ENCODE data around the gene SCN1A. TPM values are rescaled to one million over a fixed set of nuclear protein-coding genes. Genes with fewer than 3 reads are reported as not detected.

SCN1A gene
- total RNA-seq, 1 experiment from 2014 or later: 1.6 TPM

DNA sequence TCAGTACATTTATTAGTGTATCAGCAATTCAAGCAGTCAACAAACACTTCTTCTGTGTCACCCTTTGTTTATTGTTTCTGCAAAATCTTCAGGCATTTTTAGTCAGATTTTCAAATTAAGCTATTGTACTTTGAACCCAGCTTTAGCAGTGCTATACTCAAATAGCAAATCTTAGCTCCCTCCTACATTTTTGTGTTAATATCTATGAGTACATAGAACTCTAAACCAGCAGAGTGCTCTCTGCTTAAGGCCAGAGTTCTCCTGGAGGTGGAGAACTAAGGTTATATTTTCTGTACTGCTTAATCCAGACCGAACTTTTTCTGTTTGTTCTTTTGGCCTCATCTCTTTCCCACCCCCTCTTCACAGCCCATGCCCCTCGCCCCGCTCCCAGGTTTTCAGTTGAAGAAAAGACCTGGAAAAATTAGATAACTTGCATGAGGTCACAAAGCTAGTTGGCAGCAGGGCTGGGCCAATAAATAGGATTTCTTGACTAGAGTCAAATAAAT is 29.2 kb upstream of the SCN1A start:
- ATAC-seq: no peak
- POLR2A ChIA-PET: no interaction called here
- H3K27ac Mint-ChIP-seq: no peak overlapping the region
- TF ChIP-seq, protein P1, sequence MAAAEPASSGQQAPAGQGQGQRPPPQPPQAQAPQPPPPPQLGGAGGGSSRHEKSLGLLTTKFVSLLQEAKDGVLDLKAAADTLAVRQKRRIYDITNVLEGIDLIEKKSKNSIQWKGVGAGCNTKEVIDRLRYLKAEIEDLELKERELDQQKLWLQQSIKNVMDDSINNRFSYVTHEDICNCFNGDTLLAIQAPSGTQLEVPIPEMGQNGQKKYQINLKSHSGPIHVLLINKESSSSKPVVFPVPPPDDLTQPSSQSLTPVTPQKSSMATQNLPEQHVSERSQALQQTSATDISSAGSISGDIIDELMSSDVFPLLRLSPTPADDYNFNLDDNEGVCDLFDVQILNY (CRISPR knock-in tag; IDR thresholded peaks at IDR 0.05): no peak
- TF ChIP-seq, protein P2, sequence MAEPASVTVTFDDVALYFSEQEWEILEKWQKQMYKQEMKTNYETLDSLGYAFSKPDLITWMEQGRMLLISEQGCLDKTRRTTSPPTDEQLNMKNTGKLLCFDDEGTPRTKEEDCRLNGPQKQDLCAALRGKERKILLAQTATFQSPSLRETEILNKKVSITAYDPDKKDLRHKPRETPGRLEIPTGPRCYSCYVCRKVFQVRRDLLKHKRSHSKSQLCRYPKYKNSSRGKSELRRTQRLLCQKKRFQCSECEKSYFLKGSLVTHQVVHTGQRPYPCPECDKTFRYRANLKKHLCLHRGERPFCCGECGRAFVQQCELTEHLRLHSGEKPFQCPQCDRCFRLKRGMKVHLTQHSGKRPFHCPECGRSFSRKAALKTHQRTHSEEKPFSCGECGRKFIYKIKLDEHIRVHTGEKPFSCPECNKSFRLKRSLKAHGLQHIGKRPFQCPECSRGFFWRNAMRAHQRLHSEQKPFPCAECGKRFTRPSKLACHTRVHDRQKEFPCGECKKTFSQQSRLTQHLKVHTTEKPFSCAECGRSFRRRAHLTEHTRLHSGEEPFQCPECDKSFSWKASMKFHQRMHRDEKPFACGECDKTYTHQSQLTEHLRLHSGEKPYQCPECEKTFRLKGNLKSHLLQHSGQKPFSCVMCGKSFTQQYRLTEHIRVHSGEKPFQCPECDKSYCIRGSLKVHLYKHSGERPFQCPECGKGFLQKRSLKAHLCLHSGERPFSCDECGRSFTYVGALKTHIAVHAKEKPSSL (CRISPR knock-in tag; conservative IDR thresholded peaks at IDR 0.05): no peak
- TF ChIP-seq ETV6 (CRISPR knock-in tag; IDR thresholded peaks at IDR 0.05) (no peak), NFE2L1 (CRISPR knock-in tag; IDR thresholded peaks at IDR 0.05) (no peak), ZBTB21 (CRISPR knock-in tag; IDR thresholded peaks at IDR 0.05; ENCODE audit: borderline replicate concordance) (no peak), NR1H2 (CRISPR knock-in tag; IDR thresholded peaks at IDR 0.05) (no peak), SOX15 (CRISPR knock-in tag; IDR thresholded peaks at IDR 0.05) (no peak), TCF7 (CRISPR knock-in tag; IDR thresholded peaks at IDR 0.05; ENCODE audit: low read depth) (no peak), NFATC4 (CRISPR knock-in tag; IDR thresholded peaks at IDR 0.05) (no peak), ZNF423 (CRISPR knock-in tag; IDR thresholded peaks at IDR 0.05) (no peak), CREB1 (CRISPR knock-in tag; IDR thresholded peaks at IDR 0.05) (no peak), SMAD4 (CRISPR knock-in tag; IDR thresholded peaks at IDR 0.05) (no peak)
- TF ChIP-seq, protein P3, sequence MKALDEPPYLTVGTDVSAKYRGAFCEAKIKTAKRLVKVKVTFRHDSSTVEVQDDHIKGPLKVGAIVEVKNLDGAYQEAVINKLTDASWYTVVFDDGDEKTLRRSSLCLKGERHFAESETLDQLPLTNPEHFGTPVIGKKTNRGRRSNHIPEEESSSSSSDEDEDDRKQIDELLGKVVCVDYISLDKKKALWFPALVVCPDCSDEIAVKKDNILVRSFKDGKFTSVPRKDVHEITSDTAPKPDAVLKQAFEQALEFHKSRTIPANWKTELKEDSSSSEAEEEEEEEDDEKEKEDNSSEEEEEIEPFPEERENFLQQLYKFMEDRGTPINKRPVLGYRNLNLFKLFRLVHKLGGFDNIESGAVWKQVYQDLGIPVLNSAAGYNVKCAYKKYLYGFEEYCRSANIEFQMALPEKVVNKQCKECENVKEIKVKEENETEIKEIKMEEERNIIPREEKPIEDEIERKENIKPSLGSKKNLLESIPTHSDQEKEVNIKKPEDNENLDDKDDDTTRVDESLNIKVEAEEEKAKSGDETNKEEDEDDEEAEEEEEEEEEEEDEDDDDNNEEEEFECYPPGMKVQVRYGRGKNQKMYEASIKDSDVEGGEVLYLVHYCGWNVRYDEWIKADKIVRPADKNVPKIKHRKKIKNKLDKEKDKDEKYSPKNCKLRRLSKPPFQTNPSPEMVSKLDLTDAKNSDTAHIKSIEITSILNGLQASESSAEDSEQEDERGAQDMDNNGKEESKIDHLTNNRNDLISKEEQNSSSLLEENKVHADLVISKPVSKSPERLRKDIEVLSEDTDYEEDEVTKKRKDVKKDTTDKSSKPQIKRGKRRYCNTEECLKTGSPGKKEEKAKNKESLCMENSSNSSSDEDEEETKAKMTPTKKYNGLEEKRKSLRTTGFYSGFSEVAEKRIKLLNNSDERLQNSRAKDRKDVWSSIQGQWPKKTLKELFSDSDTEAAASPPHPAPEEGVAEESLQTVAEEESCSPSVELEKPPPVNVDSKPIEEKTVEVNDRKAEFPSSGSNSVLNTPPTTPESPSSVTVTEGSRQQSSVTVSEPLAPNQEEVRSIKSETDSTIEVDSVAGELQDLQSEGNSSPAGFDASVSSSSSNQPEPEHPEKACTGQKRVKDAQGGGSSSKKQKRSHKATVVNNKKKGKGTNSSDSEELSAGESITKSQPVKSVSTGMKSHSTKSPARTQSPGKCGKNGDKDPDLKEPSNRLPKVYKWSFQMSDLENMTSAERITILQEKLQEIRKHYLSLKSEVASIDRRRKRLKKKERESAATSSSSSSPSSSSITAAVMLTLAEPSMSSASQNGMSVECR (CRISPR knock-in tag; IDR thresholded peaks at IDR 0.05; ENCODE audit: borderline replicate concordance): no peak
- TF ChIP-seq, protein P4, sequence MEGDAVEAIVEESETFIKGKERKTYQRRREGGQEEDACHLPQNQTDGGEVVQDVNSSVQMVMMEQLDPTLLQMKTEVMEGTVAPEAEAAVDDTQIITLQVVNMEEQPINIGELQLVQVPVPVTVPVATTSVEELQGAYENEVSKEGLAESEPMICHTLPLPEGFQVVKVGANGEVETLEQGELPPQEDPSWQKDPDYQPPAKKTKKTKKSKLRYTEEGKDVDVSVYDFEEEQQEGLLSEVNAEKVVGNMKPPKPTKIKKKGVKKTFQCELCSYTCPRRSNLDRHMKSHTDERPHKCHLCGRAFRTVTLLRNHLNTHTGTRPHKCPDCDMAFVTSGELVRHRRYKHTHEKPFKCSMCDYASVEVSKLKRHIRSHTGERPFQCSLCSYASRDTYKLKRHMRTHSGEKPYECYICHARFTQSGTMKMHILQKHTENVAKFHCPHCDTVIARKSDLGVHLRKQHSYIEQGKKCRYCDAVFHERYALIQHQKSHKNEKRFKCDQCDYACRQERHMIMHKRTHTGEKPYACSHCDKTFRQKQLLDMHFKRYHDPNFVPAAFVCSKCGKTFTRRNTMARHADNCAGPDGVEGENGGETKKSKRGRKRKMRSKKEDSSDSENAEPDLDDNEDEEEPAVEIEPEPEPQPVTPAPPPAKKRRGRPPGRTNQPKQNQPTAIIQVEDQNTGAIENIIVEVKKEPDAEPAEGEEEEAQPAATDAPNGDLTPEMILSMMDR (IDR thresholded peaks at IDR 0.05): no peak
- TF ChIP-seq, protein P5, sequence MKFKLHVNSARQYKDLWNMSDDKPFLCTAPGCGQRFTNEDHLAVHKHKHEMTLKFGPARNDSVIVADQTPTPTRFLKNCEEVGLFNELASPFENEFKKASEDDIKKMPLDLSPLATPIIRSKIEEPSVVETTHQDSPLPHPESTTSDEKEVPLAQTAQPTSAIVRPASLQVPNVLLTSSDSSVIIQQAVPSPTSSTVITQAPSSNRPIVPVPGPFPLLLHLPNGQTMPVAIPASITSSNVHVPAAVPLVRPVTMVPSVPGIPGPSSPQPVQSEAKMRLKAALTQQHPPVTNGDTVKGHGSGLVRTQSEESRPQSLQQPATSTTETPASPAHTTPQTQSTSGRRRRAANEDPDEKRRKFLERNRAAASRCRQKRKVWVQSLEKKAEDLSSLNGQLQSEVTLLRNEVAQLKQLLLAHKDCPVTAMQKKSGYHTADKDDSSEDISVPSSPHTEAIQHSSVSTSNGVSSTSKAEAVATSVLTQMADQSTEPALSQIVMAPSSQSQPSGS (CRISPR knock-in tag; IDR thresholded peaks at IDR 0.05; ENCODE audit: borderline replicate concordance, low read depth): no peak
- TF ChIP-seq, protein P6, sequence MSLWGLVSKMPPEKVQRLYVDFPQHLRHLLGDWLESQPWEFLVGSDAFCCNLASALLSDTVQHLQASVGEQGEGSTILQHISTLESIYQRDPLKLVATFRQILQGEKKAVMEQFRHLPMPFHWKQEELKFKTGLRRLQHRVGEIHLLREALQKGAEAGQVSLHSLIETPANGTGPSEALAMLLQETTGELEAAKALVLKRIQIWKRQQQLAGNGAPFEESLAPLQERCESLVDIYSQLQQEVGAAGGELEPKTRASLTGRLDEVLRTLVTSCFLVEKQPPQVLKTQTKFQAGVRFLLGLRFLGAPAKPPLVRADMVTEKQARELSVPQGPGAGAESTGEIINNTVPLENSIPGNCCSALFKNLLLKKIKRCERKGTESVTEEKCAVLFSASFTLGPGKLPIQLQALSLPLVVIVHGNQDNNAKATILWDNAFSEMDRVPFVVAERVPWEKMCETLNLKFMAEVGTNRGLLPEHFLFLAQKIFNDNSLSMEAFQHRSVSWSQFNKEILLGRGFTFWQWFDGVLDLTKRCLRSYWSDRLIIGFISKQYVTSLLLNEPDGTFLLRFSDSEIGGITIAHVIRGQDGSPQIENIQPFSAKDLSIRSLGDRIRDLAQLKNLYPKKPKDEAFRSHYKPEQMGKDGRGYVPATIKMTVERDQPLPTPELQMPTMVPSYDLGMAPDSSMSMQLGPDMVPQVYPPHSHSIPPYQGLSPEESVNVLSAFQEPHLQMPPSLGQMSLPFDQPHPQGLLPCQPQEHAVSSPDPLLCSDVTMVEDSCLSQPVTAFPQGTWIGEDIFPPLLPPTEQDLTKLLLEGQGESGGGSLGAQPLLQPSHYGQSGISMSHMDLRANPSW (CRISPR knock-in tag; conservative IDR thresholded peaks at IDR 0.05; ENCODE audit: low read depth): no peak
- TF ChIP-seq, protein P7, sequence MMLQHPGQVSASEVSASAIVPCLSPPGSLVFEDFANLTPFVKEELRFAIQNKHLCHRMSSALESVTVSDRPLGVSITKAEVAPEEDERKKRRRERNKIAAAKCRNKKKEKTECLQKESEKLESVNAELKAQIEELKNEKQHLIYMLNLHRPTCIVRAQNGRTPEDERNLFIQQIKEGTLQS (CRISPR knock-in tag; conservative IDR thresholded peaks at IDR 0.05): no peak
- TF ChIP-seq, protein P8, sequence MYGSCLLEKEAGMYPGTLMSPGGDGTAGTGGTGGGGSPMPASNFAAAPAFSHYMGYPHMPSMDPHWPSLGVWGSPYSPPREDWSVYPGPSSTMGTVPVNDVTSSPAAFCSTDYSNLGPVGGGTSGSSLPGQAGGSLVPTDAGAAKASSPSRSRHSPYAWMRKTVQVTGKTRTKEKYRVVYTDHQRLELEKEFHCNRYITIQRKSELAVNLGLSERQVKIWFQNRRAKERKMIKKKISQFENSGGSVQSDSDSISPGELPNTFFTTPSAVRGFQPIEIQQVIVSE (CRISPR knock-in tag; IDR thresholded peaks at IDR 0.05; ENCODE audit: borderline replicate concordance): no peak
- H3K27me3 Mint-ChIP-seq (ENCODE audit: low read depth): no peaks in the 10 kb centered on the region
- DNase-seq (ENCODE audit: low spot score): no peak
- CTCF ChIA-PET: no interaction called here
- H3K9me3 Mint-ChIP-seq: 0 out of 2 replicates have a peak, but pooled peaks cover 3% of the 10 kb centered on the region
- peaks cover 4% of the 10 kb centered on the region; the same call in 1 of the 2 replicates for H3K4me1 Mint-ChIP-seq
- H3K36me3 Mint-ChIP-seq: no peaks in the 10 kb centered on the region
- H3K4me3 Mint-ChIP-seq: no peak overlapping the region

Measured in WTC11 (cell line).